Measurements from ENCODE around the gene GPLD1. TPM values are rescaled to one million over a fixed set of nuclear protein-coding genes. Genes with fewer than 3 reads are reported as not detected.
"Not testable (repeated sequence)": the region's sequence is repeated elsewhere in the genome, so short reads cannot be mapped to it uniquely, and the experiment has no call there.

The GPLD1 gene
- polyA plus RNA-seq (ENCODE audit: insufficient read length), result 5.3 TPM
- long read RNA-seq, donor 1, result 0 reads
- long read RNA-seq, donor 2, result 0 reads
- long read RNA-seq, donor 3, result 0 reads
- long read RNA-seq, donor 4, result 0 reads
- long read RNA-seq, donor 5, result 0 reads
- long read RNA-seq, donor 6, result 0 reads
- long read RNA-seq, donor 7, partial matches to known transcripts, result 11 of 19 reads
- long read RNA-seq, donor 7, other reads (novel, unspliced or antisense), result 8 of 19 reads
- long read RNA-seq, donor 8, result 0 reads

- no peak for DNase-seq
These were observed at the start of gene GPLD1 for GRCh38 chr6:24489470-24489869. Gene GPLD1 (minus strand): TSS chr6:24489578. CDS start chr6:24489511, 67 bp downstream.

- DNase-seq, result no peak
These were observed 48.5 kb upstream of the GPLD1 start for GRCh38 chr6:24537771-24538385.

GRCh38 chr6:24537082-24537699, 47.8 kb upstream of the GPLD1 start:
- no peak for DNase-seq

- no peak for DNase-seq
These were observed 47.1 kb upstream of the GPLD1 start for GRCh38 chr6:24536466-24536865.

GRCh38 chr6:24535210-24535609, 45.8 kb upstream of the GPLD1 start:
- DNase-seq, result no peak

- DNase-seq, result no peak
These were observed 45.0 kb upstream of the GPLD1 start for GRCh38 chr6:24534329-24534728.

GRCh38 chr6:24529985-24530384, 40.6 kb upstream of the GPLD1 start:
- DNase-seq, result no peak

GRCh38 chr6:24524805-24525204, 35.4 kb upstream of the GPLD1 start:
- DNase-seq, result peak; percentile 43

- no peak for DNase-seq
These were observed 35.0 kb upstream of the GPLD1 start for GRCh38 chr6:24524329-24524728.

- peak; percentile 50 for DNase-seq
These were observed 33.1 kb upstream of the GPLD1 start for GRCh38 chr6:24522228-24523176.

GRCh38 chr6:24520929-24521546, 31.7 kb upstream of the GPLD1 start:
- no peak for DNase-seq

- DNase-seq, result no peak
These were observed 28.5 kb upstream of the GPLD1 start for GRCh38 chr6:24517659-24518543.

GRCh38 chr6:24513602-24514001, 24.2 kb upstream of the GPLD1 start:
- DNase-seq, result no peak

- DNase-seq, result not testable (repeated sequence)
These were observed 22.6 kb upstream of the GPLD1 start for GRCh38 chr6:24511976-24512375.

- no peak for DNase-seq
These were observed 17.6 kb upstream of the GPLD1 start for GRCh38 chr6:24506814-24507520.

- no peak for DNase-seq
These were observed 15.5 kb upstream of the GPLD1 start for GRCh38 chr6:24504649-24505586.

- DNase-seq, result no peak
These were observed 14.9 kb upstream of the GPLD1 start for GRCh38 chr6:24504287-24504648.

- no peak for DNase-seq
These were observed 12.5 kb upstream of the GPLD1 start for GRCh38 chr6:24501914-24502313.

- no peak for DNase-seq
These were observed 12.0 kb upstream of the GPLD1 start for GRCh38 chr6:24501374-24501773.
